Thyroid gland (tissue), 4 donors: ENCODE results near the gene EFNA1.

ENCODE experiments used
- CTCF ChIP-seq, 6 experiments: fragments of 200-600 bp in 3 of 6; fragments of 450-650 bp in 3 of 6; sonication (generic) in 3 of 6; IDR thresholded peaks; one replicate each; pipeline ENCODE4 v1.5.1; 2016 to 2019; ENCODE audit warnings: antibody characterized with exemption in 6 of 6, mild to moderate bottlenecking in 2 of 6, inconsistent platforms in 1 of 6, moderate library complexity in 1 of 6
- POLR2A ChIP-seq, 2 donors: fragments of 450-650 bp; IDR thresholded peaks; one replicate each; pipeline ENCODE4 v1.6.1; 2017; ENCODE audit warnings: antibody characterized with exemption in 2 of 2, mild to moderate bottlenecking in 2 of 2, moderate library complexity in 1 of 2

- TF ChIP-seq CTCF (IDR thresholded peaks at IDR 0.05) (no peak), POLR2A (IDR thresholded peaks at IDR 0.05) (no peak)
These were observed 35.5 kb upstream of the EFNA1 start for GRCh38 chr1:155092131-155092530.
